K562 (cell line): ENCODE data around the gene ZBTB48. TPM values are rescaled to one million over a fixed set of nuclear protein-coding genes. Genes with fewer than 3 reads are reported as not detected.
A peak's percentile ranks its signal among the peaks of the same experiment; 100 is the strongest.

Experiments used
- CEBPZ ChIP-seq: fragments of 150-350 bp; IDR thresholded peaks from 2 replicates; pipeline ENCODE4 v1.6.1; 2014; ENCODE audit warnings: low read depth, mild to moderate bottlenecking, low read length, borderline replicate concordance
- HMGN3 ChIP-seq: IDR thresholded peaks from 2 replicates; pipeline ENCODE4 v1.6.1; 2011; ENCODE audit warnings: borderline replicate concordance, low read depth, mild to moderate bottlenecking, mixed read lengths, low read length; ENCODE audit not compliant: insufficient read length; ENCODE audit errors: extremely low read depth
- KAT8 ChIP-seq: fragments of 450-650 bp; IDR thresholded peaks from 2 replicates; pipeline ENCODE4 v1.6.1; 2016; ENCODE audit warnings: low read depth, mild to moderate bottlenecking
- KDM5B ChIP-seq: fragments of 200-600 bp; sonication (generic); IDR thresholded peaks from 2 replicates; pipeline ENCODE4 v1.6.1; 2012; ENCODE audit warnings: low read depth, mild to moderate bottlenecking, moderate library complexity, low read length, control low read depth, inconsistent platforms; ENCODE audit not compliant: insufficient replicate concordance
- MITF ChIP-seq: IDR thresholded peaks from 2 replicates; pipeline ENCODE4 v1.6.1; 2014; ENCODE audit warnings: antibody characterized with exemption
- MTA3 ChIP-seq: fragments of 450-650 bp; formaldehyde crosslinking; IDR thresholded peaks from 2 replicates; pipeline ENCODE4 v1.6.1; 2017; ENCODE audit warnings: mild to moderate bottlenecking, borderline replicate concordance
- NCOA2 ChIP-seq, 2 experiments: fragments of 450-650 bp; IDR thresholded peaks; 2 replicates each; pipeline ENCODE4 v1.6.1; 2018; ENCODE audit warnings: mild to moderate bottlenecking in 2 of 2, moderate library complexity in 1 of 2; ENCODE audit not compliant: partially characterized antibody in 2 of 2
- NR1H2 ChIP-seq: sonication (generic); formaldehyde crosslinking; IDR thresholded peaks from 2 replicates; pipeline ENCODE4 v1.4.0; 2020; ENCODE audit warnings: mild to moderate bottlenecking, missing genetic modification reagents
- PCBP1 ChIP-seq: fragments of 200-400 bp; formaldehyde crosslinking; IDR thresholded peaks from 2 replicates; pipeline ENCODE4 v1.6.1; 2018; ENCODE audit warnings: mild to moderate bottlenecking, low read depth, low read length; ENCODE audit not compliant: poor library complexity, severe bottlenecking
- PHB2 ChIP-seq: fragments of 450-650 bp; IDR thresholded peaks from 2 replicates; pipeline ENCODE4 v1.6.1; 2017; ENCODE audit warnings: low read depth
- RBM22 ChIP-seq: fragments of 200-400 bp; formaldehyde crosslinking; IDR thresholded peaks from 2 replicates; pipeline ENCODE4 v1.6.1; 2018; ENCODE audit warnings: low read length, low read depth; ENCODE audit not compliant: poor library complexity, severe bottlenecking
- SP2 ChIP-seq: IDR thresholded peaks from 2 replicates; pipeline ENCODE4 v1.6.1; 2011; ENCODE audit warnings: mild to moderate bottlenecking, low read depth, low read length, moderate library complexity; ENCODE audit not compliant: poor library complexity, severe bottlenecking; ENCODE audit errors: extremely low read depth
- ZKSCAN3 ChIP-seq: fragments of 250-450 bp; sonication (Bioruptor Pico); IDR thresholded peaks from 2 replicates; pipeline ENCODE4 v1.4.0; 2020
- ZNF197 ChIP-seq: fragments of 200-800 bp; sonication (Bioruptor generic); IDR thresholded peaks from 2 replicates; pipeline ENCODE4 v1.6.1; 2016; ENCODE audit warnings: low read depth, missing genetic modification characterization, missing compliant biosample characterization
- ZNF212 ChIP-seq: fragments of 450-650 bp; formaldehyde crosslinking; IDR thresholded peaks from 2 replicates; pipeline ENCODE4 v1.4.0; 2020; ENCODE audit warnings: mild to moderate bottlenecking
- ZNF384 ChIP-seq: IDR thresholded peaks from 2 replicates; pipeline ENCODE4 v1.6.1; 2012; ENCODE audit warnings: low read depth, low read length, improper control_type of control experiment
- ZNF398 ChIP-seq: fragments of 250-450 bp; sonication (Bioruptor Pico); IDR thresholded peaks from 2 replicates; pipeline ENCODE4 v1.8.0; 2021; ENCODE audit warnings: moderate library complexity, mild to moderate bottlenecking, inconsistent platforms
- ZSCAN29 ChIP-seq: fragments of 450-650 bp; IDR thresholded peaks from 2 replicates; pipeline ENCODE4 v1.6.1; 2017
- polyA plus RNA-seq, 8 experiments: library from polyadenylated mRNA; depleted of rRNA in 4 of 8; stranded (reverse) in 5 of 8; unstranded in 3 of 8; fragments of >200 nt; fragmentation: Nextera tagmentation in 2 of 8; fragmentation: Illumina TruSeq in 1 of 8; extraction: Ambion mirVana in 2 of 8; extraction: Trizol in 1 of 8; gene quantifications; 2 replicates each; pipeline versions ENCODE4 v1.2.1 to v1.2.3, GENCODE V29; 2011 to 2014; ENCODE audit warnings: inconsistent platforms in 1 of 8, missing spikeins in 1 of 8
- total RNA-seq, 7 experiments: library from RNA; depleted of rRNA in 6 of 7; stranded (reverse); fragments of >200 nt in 6 of 7; fragmentation: Illumina TruSeq in 2 of 7; extraction: Trizol in 2 of 7; gene quantifications; 2 replicates each; pipeline versions ENCODE4 v1.2.1 to v1.2.3, GENCODE V29; 2011 to 2021; ENCODE audit warnings: low replicate concordance in 1 of 7
- TF ChIP-seq, protein P1 (sequence below): fragments of 250-450 bp; sonication (Bioruptor Pico); IDR thresholded peaks from 2 replicates; pipeline ENCODE4 v1.6.1; 2021; ENCODE audit warnings: mild to moderate bottlenecking
- TF ChIP-seq, protein P2 (sequence below): conservative IDR thresholded peaks from 2 replicates; pipeline ENCODE4 v1.6.1; 2011; ENCODE audit warnings: low read depth, mild to moderate bottlenecking, low read length; ENCODE audit not compliant: control insufficient read depth

ZBTB48 gene
- total and polyA plus RNA-seq, 9 of the 15 experiments (the other 6 are each of a cell fraction or from before 2014, with no cell fraction given), result 1.9 to 66.9 (median 29.5) TPM

- TF ChIP-seq ZNF197 (CRISPR knock-in tag) (peak; percentile 91), ZNF398 (CRISPR knock-in tag) (no peak), NR1H2 (CRISPR knock-in tag) (no peak), MITF (no peak), SP2 (no peak), MTA3 (no peak), PCBP1 (peak; percentile 91), PHB2 (no peak), ZKSCAN3 (CRISPR knock-in tag) (no peak), KAT8 (no peak), ZNF384 (no peak), ZSCAN29 (no peak), ZNF212 (CRISPR knock-in tag) (no peak), NCOA2 (IDR thresholded peaks at IDR 0.05; ENCODE audit: partially characterized antibody in 2 of 2) (no peak), RBM22 (no peak), KDM5B (no peak), CEBPZ (no peak), HMGN3 (peak; percentile 94)
- TF ChIP-seq, protein P1, sequence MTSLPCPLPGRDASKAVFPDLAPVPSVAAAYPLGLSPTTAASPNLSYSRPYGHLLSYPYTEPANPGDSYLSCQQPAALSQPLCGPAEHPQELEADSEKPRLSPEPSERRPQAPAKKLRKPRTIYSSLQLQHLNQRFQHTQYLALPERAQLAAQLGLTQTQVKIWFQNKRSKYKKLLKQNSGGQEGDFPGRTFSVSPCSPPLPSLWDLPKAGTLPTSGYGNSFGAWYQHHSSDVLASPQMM, result no peak
- TF ChIP-seq, protein P2, sequence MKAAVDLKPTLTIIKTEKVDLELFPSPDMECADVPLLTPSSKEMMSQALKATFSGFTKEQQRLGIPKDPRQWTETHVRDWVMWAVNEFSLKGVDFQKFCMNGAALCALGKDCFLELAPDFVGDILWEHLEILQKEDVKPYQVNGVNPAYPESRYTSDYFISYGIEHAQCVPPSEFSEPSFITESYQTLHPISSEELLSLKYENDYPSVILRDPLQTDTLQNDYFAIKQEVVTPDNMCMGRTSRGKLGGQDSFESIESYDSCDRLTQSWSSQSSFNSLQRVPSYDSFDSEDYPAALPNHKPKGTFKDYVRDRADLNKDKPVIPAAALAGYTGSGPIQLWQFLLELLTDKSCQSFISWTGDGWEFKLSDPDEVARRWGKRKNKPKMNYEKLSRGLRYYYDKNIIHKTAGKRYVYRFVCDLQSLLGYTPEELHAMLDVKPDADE, result peak; percentile 99
These were observed 33.7 kb downstream of the ZBTB48 start, which contains the start of gene PHF13 (continued) for GRCh38 chr1:6613361-6614018.
